GM21825 (cell line): ENCODE data around the gene TMED9.
"Not testable (repeated sequence)": the region's sequence is repeated elsewhere in the genome, so short reads cannot be mapped to it uniquely, and the experiment has no call there.

ENCODE experiments used
- ATAC-seq: cut with Tn5 transposase; IDR thresholded peaks from one replicate; pipeline ENCODE4 v1.9.1; 2021; ENCODE audit warnings: mild to moderate bottlenecking, moderate library complexity; ENCODE audit not compliant: unreplicated experiment

Gene TMED9

DNA sequence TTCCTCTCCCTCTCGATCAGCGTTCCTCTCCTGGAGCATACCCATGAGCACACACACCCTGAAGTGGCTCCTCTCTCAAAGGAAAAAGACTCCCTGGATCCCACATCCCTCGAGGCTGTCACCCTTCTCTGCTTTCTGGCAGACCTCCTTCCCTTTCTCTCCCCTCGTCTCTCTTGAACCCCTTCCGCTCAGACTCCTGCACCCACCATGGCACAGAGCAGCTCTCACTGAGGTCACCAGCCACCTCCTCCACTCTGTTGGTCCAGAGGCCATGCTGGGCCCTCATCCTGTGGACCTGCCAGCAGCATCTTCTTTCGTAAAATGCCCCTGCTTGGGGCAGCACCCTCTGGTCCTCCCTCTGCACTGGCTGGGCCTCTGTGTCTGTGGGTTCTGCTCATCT is 13.7 kb downstream of the TMED9 start:
- no peak for ATAC-seq

DNA sequence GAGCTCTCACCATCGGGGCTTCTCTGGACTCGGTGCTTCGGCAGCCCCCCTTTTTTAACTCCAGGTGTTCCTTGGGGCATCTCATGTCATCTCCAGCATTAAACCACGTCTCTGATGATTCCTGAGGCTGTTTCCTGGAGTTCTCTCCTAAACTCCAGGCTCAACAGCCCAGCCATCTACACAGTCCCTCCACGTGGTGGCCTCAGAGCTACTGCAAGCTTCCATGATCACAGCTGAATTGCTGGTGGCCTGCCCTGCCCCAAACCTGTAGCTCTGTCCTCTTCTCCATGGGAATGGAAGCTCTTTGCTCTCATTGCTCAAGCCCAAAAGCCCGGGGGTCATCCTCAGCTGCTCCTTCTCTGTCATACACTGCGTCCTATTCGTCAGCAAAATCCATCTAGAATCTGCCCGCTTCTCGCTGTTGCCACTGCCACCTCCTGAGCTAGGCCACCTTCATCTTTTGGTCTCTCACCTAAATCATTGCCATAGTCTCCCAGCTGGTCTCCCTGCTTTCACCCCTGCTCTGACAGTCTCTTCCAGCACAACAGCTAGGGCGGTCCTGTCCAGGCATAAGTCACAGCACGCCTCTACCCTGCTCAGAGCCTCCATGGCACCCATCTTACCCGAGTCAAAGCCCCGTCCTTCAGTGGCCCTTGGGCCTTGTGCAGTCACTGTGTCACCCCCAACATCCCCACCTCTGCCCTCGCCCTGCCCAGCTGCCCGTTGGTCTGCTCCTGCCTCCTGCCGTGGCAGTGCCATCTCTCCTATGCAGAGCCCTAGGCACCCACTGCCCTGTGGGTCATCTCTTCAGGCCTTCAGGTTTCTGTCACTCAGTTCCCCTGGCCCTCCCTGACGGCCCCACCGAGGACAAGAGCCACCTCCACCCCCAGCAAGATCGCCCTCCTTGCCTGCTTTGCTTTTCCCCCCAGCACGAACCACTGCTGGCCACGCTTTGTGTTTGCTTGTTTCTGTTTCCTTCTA is 14.4 kb downstream of the TMED9 start:
- no peak for ATAC-seq

GRCh38 chr5:177607115-177607451 is 15.1 kb downstream of the TMED9 start:
- no peak for ATAC-seq

DNA sequence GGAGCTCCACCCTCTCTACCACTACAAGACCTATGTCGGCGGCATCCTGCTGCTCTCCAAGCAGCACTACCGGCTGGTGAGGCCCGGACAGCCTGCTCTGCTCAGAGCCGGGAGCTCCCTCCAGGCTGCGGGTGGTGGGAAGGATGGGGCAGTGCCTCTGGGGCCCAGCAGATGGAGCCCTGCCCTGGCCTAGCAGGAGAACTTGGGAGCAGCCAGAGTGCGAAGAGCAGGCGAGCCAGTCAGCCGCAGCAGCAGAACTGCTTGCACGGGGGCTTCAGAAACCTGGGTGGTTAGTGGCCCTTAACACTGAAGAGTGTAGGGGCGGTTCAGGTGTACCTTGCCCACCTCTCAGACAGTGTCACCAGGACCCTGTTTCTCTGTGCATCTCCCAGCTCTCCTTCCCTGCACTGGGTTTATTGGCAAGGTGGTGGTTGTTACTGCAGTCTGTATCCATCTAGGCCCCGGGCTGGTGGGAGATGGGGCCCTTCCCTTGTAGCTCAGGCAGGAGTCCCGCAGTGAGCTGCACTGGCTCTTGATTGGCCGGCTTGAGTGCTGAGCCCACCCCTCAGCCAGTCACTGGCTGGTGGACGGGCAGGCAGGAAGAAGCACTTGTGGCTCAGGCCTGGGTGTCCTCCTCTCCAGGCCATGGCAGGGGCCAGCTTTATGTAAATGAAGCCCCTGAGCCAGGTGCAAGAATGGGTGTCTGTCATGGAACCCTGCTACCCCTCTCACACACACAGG is 15.6 kb downstream of the TMED9 start:
- no peak for ATAC-seq

DNA sequence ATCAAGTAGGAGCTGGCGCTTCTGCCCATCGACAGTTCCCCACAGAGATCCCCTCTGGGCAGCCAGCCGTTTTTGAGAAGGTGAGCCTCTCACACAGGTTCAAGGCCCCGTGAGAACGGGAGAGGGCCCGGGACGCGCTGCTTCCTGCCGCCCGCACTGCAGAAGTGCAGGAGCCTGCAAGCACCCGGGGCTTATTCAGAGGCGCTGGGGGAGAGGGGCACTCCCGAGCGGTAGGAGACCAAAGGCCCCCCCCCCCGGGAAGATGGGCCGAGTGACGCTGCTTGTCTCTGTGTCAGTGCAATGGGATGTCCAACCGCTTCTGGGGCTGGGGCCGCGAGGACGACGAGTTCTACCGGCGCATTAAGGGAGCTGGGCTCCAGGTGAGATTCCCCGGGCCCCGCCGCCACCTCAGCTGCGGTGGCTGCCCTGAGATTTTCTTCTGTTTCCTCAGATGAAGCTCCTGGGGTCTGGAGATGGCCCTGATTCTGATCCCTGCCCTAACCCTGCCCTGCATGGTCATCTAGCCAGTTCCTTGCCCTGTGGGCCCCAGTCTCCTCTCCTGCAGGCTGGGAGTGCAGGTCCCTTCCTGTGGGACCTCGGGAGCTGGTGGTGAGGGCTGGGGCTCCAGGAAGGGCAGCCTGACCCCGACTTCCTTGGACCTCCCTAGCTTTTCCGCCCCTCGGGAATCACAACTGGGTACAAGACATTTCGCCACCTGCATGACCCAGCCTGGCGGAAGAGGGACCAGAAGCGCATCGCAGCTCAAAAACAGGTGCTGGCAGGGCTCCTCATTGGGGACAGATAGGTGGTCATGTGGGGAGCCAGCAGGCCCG is 16.5 kb downstream of the TMED9 start:
- ATAC-seq = no peak

DNA sequence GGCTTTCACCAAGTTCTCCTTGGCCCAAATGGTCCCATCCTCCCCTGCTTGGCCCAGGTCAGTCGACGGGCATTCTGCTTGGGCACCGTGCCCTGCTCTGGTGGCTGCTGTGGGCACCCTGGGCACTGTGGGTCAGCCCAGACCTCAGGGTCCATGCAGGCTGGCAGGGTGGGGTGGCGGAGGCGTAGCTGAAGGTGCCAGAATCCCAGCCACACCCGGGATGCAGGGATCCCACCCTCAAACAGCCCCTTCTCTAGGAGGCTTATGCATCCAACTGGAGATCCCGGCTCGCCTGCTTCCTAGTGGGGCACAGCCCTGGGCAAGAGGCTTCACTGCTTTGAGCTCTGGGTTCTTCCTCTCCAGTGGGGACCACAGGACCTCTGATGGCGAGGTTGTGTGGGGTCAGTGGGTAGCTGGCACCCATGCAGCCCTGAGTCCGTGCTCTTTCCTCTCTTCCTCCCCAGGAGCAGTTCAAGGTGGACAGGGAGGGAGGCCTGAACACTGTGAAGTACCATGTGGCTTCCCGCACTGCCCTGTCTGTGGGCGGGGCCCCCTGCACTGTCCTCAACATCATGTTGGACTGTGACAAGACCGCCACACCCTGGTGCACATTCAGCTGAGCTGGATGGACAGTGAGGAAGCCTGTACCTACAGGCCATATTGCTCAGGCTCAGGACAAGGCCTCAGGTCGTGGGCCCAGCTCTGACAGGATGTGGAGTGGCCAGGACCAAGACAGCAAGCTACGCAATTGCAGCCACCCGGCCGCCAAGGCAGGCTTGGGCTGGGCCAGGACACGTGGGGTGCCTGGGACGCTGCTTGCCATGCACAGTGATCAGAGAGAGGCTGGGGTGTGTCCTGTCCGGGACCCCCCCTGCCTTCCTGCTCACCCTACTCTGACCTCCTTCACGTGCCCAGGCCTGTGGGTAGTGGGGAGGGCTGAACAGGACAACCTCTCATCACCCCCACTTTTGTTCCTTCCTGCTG is 17.4 kb downstream of the TMED9 start:
- no peak for ATAC-seq

DNA sequence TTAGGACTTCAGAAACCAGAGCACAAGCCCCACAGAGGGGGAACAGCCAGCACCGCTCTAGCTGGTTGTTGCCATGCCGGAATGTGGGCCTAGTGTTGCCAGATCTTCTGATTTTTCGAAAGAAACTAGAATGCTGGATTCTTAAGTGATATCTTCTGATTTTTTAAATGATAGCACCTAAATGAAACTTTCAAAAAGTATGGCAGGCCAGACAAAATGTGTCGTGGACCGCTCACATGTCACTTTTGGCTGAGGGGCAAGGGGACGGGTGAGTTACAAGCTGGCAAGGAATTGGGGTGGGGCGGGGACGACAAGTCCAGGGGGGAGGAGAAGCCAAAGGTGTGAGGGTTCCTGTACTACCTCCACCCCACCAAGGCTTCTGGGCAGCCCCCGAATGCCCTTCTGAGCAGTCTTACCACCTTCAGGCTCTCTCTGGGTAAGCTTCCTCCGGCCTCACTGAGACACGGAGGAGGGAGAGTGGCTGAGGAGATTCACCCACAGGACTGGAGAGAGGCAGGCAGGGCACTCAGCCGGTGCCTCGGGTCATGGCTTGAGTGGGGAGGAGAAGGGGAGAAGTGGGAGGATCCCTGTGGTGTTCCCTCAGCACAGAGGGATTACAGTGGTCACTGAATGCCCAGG is 18.2 kb downstream of the TMED9 start:
- no peak for ATAC-seq

DNA sequence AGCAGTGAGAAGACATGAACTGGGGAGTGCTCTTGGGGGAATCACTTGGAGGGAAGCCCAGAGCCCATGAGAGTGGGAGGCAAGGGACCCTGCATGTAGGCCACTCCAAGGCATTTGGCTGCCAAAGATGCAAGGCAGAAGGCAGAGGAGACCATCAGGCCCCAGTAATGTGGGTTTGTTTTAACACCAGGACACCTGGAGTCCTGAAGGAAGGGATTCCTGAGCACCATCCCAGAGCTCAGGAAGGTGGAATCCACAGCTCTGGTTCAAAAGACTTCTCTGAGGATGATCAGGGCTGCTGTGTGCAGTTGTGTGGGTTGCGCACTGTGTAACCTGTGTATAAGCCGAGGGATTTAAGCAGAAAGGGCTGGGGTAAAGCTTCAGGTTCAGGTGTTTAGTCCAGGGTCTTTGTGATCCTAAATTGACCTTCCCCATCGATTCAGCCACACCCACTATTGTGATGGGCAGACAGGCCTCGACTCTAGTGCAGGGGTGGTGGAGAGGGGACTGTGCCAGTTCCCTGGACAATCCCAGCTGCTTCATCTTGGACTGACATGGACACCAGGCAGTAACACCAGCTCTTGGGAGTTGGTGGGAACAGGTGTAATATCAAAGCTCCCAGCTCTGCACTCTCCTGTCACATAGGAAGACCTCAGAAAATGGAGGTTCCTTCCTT is 18.9 kb downstream of the TMED9 start:
- ATAC-seq = no peak

GRCh38 chr5:177611446-177612214 is 19.6 kb downstream of the TMED9 start:
- no peak for ATAC-seq

GRCh38 chr5:177612215-177612673 is 20.2 kb downstream of the TMED9 start:
- ATAC-seq = no peak

DNA sequence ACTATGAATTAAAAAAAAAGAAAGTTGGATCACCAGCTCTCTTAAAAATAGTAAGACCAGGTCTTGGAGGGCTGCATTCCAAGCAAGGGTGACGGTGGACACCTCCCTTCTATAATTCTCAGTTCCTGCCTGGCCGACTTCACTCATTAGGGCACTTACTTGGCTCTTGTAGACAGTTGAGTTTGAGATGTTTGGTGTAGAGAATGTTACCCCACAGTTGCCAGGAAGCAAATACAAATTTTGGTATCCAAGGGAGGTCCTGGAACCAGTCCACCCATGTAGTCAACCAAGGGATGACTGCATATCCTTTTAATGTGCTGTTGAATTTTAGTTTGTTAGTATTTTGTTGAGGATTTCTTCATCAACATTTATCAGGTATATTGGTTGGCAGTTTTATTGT is 28.6 kb downstream of the TMED9 start:
- ATAC-seq = no peak

DNA sequence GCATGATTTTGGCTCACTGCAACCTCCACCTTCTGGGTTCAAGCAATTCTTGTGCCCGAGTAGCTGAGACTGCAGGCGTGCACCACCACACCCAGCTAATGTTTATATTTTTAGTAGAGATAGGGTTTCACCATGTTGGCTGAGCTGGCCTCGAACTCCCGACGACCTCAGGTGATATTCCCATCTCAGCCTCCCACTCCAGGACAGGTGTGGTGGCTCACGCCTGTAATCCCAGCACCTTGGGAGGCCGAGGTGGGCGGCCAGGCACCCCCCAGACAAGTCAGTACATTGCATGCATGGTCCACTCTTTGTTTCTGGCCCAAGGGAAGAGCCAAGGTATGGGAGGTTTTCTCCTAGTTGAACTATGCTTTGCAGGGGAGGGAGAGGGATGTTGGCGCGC is 32.2 kb downstream of the TMED9 start:
- ATAC-seq = not testable (repeated sequence)

- not testable (repeated sequence) for ATAC-seq
Observed at GRCh38 chr5:177630186-177630585, 38.2 kb downstream of the TMED9 start.

- not testable (repeated sequence) for ATAC-seq
Observed at GRCh38 chr5:177634912-177635311, 42.9 kb downstream of the TMED9 start.

GRCh38 chr5:177645462-177645861 is 53.5 kb downstream of the TMED9 start:
- ATAC-seq = not testable (repeated sequence)
